ENCODE data around the gene FRMD8. TPM values are rescaled to one million over a fixed set of nuclear protein-coding genes. Genes with fewer than 3 reads are reported as not detected.

FRMD8 gene
- polyA plus RNA-seq, 6 donors from 2014 or later = 45.3 to 64.6 (median 53.8) TPM

DNA sequence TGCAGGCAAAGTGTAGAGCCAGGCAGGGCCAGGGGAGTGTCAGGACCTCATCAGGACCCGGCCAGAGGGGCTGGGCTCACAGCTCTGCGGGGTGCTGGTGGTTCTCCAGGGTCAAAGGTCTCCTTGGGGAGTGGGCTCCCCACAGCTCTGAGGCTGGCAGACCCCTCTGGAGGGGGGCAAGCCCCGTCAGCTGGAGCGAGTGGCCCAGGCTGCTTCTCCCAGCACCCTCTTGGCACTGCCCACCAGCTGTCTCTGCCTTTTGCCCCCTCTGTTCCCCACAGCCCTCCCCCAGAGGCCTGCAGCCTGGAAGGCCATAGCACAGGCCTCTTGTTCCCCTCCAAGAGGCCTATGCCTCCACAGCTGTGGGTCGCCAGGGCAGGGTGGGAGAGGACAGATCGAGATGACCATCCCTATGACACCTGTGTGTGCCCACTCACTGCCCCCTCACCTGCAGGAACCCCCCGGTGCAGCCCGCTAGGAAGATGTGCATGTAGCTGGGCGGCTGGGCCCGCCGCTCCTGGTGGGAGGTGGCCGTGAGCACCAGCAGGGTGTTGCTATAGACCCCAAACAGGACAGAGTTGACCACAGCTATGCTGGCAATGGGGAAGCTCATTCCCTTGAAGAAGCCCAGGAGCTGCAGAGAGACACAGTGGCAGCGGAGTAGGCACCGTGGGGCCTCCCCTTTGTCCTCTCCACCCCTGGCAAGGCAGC, 7.4 kb upstream of the FRMD8 start:
- no peaks in the 10 kb centered on the region for H3K36me3 Mint-ChIP-seq
- H3K27me3 Mint-ChIP-seq = no peaks in the 10 kb centered on the region
- DNase-seq = no peak
- H3K4me3 Mint-ChIP-seq = peak overlapping the region in 2 of 8 donors; percentile 33 to 36
- peaks cover 32 to 53% (median 42%) of the 10 kb centered on the region in 3 donors for H3K4me1 Mint-ChIP-seq
- peak overlapping the region in 3 of 6 donors; percentile 83 to 85 (median 85) for H3K27ac Mint-ChIP-seq
- H3K9me3 Mint-ChIP-seq = no peaks in the 10 kb centered on the region
- ATAC-seq (ENCODE audit: low read depth in 2 of 2) = no peak

- Mint-ChIP-seq H3K27ac (peak overlapping the region in 2 of 6 donors; percentile 75 to 95), H3K27me3 (no peaks in the 10 kb centered on the region), H3K4me1 (peaks cover 37 to 59% (median 50%) of the 10 kb centered on the region in 3 donors), H3K4me3 (peak overlapping the region in 6 of 8 donors; percentile 30 to 82 (median 48)), H3K36me3 (no peaks in the 10 kb centered on the region), H3K9me3 (no peaks in the 10 kb centered on the region)
- ATAC-seq (ENCODE audit: low read depth in 2 of 2) (no peak), DNase-seq (no peak)
Measured at GRCh38 chr11:65379698-65380459, 6.6 kb upstream of the FRMD8 start.

- peaks cover 43 to 57% (median 52%) of the 10 kb centered on the region in 3 donors for H3K4me1 Mint-ChIP-seq
- peak overlapping the region in 3 of 6 donors; percentile 75 to 99 (median 95) for H3K27ac Mint-ChIP-seq
- H3K36me3 Mint-ChIP-seq = no peaks in the 10 kb centered on the region
- no peak for DNase-seq
- H3K4me3 Mint-ChIP-seq = peak overlapping the region in 5 of 8 donors; percentile 30 to 95 (median 51)
- no peak for ATAC-seq (ENCODE audit: low read depth in 2 of 2)
- no peaks in the 10 kb centered on the region for H3K27me3 Mint-ChIP-seq
- no peaks in the 10 kb centered on the region for H3K9me3 Mint-ChIP-seq
Measured at GRCh38 chr11:65380460-65381119, 5.8 kb upstream of the FRMD8 start.

DNA sequence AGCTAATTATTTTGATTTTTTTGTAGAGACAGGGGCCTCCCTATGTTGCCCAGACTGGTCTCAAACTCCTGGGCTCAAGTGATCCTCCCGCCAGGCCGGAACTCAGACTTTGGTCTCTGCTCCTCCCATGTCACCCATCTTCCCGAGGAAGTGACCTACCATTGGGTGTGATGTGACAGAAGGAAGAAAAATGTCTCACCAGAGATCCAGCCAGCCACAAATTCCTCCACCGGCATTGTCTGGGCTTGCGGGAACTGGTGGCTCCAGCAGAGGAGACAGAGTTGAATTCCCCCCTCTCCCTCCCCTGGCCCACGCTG, 4.8 kb upstream of the FRMD8 start:
- Mint-ChIP-seq H3K27ac (peak overlapping the region; percentile 95 to 100 (median 100)), H3K36me3 (no peaks in the 10 kb centered on the region), H3K4me1 (peaks cover 43 to 63% (median 57%) of the 10 kb centered on the region in 3 donors), H3K4me3 (peak overlapping the region; percentile 86 to 98 (median 96)), H3K27me3 (no peaks in the 10 kb centered on the region), H3K9me3 (no peaks in the 10 kb centered on the region)
- ATAC-seq (ENCODE audit: low read depth in 2 of 2) = no peak
- DNase-seq = no peak

DNA sequence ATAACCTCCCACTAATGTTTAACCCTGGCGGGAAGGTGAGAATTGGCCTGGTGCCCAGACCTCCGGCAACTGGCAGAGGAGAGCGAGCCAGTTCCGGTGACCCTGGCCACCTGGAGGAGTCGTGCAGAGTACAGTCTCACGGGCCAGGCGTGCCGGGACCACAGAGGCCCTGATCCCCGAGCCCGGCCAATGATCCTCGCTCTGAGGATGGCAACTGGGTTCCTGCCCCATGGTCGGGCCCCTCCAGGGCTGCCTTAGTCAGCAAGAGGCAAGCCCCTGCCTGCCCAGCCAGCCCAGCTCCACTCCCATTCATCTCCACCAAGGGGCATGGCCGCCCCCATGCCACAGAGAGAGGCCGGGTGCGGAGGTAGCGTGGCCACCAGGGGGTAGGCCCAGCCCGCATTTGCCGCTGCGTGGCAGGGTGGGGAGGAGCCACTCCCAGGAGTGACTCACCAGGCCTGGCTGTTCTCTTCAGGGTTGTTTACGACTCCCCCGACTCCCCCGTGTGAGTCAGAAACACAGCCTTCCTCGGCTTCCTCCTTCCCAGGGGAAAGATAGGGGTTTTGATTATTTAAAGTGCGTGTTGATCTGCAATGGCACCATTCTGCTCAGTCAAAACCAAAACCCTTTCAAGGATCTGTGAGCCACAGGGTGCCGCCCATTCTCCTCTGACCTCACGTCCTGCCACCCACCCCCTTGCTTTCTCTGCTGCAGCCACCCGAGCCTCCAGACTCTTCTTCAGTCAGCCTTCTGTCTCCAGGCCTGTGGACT, 4.2 kb upstream of the FRMD8 start, which contains the start of gene SLC25A45:
TSS of gene SLC25A45 (minus strand) at position 614 of the 771 bp plus-strand sequence. CDS start 695 bp downstream, outside the sequence.
- Mint-ChIP-seq H3K9me3 (no peaks in the 10 kb centered on the region), H3K36me3 (no peaks in the 10 kb centered on the region), H3K27me3 (no peaks in the 10 kb centered on the region), H3K4me3 (peak within 1 kb of the TSS; percentile 86 to 98 (median 96)), H3K27ac (peak within 1 kb of the TSS; percentile 95 to 100 (median 100)), H3K4me1 (peaks cover 43 to 63% (median 56%) of the 10 kb centered on the region in 3 donors)
- DNase-seq (peak; percentile 90), ATAC-seq (ENCODE audit: low read depth in 2 of 2) (peak; percentile 83 to 86)

DNA sequence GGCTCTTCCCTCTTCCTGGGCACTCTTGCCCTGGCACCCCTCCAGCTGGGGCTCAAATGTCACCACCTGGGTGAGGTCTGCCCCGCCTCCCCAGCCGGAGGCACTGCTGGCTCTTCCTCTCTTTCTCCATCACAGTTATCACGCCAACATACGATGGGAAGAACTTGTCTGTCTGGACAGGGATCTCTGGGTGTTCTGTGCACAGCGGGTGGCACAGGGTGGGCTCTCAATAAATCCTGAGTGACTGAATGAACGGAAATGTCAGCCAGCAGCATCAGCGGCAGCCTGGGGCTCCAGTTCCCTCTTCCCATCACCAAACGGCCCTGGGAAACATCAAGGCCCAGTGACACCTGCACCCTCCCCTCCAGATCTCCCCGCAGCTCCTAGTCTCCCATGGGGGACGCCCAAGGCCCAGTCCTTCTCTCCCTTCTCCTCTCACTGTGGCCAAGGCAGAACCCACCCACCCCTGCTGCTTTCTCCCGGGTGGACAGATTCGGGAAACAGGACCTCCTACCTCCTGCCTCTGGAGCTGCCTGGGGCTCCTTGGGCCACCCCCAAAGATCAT, 3.6 kb upstream of the FRMD8 start:
- Mint-ChIP-seq H3K27ac (peak overlapping the region; percentile 95 to 100 (median 100)), H3K4me1 (peaks cover 38 to 61% (median 50%) of the 10 kb centered on the region in 3 donors), H3K27me3 (no peaks in the 10 kb centered on the region), H3K4me3 (peak overlapping the region; percentile 86 to 98 (median 96)), H3K36me3 (no peaks in the 10 kb centered on the region), H3K9me3 (no peaks in the 10 kb centered on the region)
- DNase-seq (no peak), ATAC-seq (ENCODE audit: low read depth in 2 of 2) (no peak)

DNA sequence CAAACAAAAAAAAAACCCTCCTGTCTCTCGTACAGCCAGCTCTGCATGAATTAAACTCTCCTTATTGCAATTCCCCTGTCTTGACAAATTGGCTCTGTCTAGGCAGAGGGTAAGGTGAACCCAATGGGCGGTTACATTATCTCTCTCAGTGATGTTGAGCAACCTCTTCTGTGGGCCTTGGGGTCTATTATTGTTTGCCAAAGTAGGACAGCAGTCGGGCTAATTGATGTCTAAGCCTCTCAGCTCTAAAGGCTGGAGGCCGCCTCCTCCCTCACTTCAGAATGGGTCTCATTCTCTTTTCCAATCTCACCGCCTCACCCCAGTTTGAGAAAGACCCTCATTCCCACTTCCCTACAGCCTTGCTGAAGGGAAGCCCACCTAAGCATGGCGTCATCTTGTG, 2.7 kb upstream of the FRMD8 start:
- no peak for ATAC-seq (ENCODE audit: low read depth in 2 of 2)
- peak overlapping the region; percentile 17 to 97 (median 87) for H3K27ac Mint-ChIP-seq
- no peaks in the 10 kb centered on the region for H3K27me3 Mint-ChIP-seq
- H3K9me3 Mint-ChIP-seq = no peaks in the 10 kb centered on the region
- peaks cover 36 to 62% (median 50%) of the 10 kb centered on the region in 3 donors for H3K4me1 Mint-ChIP-seq
- no peak for DNase-seq
- H3K4me3 Mint-ChIP-seq = peak overlapping the region; percentile 35 to 92 (median 76)
- no peaks in the 10 kb centered on the region for H3K36me3 Mint-ChIP-seq

- DNase-seq = no peak
- peaks cover 42 to 68% (median 56%) of the 10 kb centered on the region in 3 donors for H3K4me1 Mint-ChIP-seq
- no peaks in the 10 kb centered on the region for H3K9me3 Mint-ChIP-seq
- H3K27me3 Mint-ChIP-seq = no peaks in the 10 kb centered on the region
- no peaks in the 10 kb centered on the region for H3K36me3 Mint-ChIP-seq
- no peak for ATAC-seq (ENCODE audit: low read depth in 2 of 2)
- peak overlapping the region; percentile 75 to 97 (median 92) for H3K27ac Mint-ChIP-seq
- H3K4me3 Mint-ChIP-seq = peak overlapping the region in 7 of 8 donors; percentile 6 to 95 (median 78)
Measured at GRCh38 chr11:65384301-65384889, 2.0 kb upstream of the FRMD8 start.

DNA sequence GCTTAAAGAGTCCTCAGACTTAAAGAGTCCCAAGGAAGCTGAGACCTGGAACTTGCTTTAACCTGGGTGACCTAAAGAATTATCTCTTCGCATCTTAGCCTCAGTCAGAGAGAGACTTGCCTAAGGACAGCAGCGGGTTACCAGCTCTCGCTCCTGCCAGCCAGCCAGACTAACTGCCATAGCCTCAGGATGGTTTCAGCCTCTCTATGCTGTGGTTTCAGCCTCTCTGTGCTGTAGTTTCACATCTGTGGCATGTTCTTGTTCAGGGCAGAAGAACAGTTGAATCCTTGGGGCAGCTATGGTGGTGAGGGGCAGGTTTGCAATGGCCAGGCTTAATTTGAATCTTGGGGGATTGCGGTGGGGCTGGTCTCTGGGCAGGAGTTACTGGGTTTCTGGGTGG, 2.3 kb downstream of the FRMD8 start:
- H3K4me3 Mint-ChIP-seq = peak overlapping the region; percentile 50 to 95 (median 72)
- H3K27me3 Mint-ChIP-seq = no peaks in the 10 kb centered on the region
- H3K9me3 Mint-ChIP-seq = no peaks in the 10 kb centered on the region
- peaks cover 41 to 73% (median 69%) of the 10 kb centered on the region in 3 donors for H3K4me1 Mint-ChIP-seq
- DNase-seq = no peak
- H3K27ac Mint-ChIP-seq = peak overlapping the region in 4 of 6 donors; percentile 47 to 67 (median 52)
- H3K36me3 Mint-ChIP-seq = no peaks in the 10 kb centered on the region
- no peak for ATAC-seq (ENCODE audit: low read depth in 2 of 2)

- H3K9me3 Mint-ChIP-seq = no peaks in the 10 kb centered on the region
- H3K27ac Mint-ChIP-seq = peak overlapping the region in 3 of 6 donors; percentile 20 to 53 (median 21)
- ATAC-seq (ENCODE audit: low read depth in 2 of 2) (no peak), DNase-seq (no peak)
- H3K27me3 Mint-ChIP-seq = no peaks in the 10 kb centered on the region
- H3K4me1 Mint-ChIP-seq = peaks cover 34 to 65% (median 62%) of the 10 kb centered on the region in 3 donors
- H3K4me3 Mint-ChIP-seq = peak overlapping the region in 5 of 8 donors; percentile 28 to 95 (median 62)
- no peaks in the 10 kb centered on the region for H3K36me3 Mint-ChIP-seq
Measured at GRCh38 chr11:65389294-65389980, 3.0 kb downstream of the FRMD8 start.

- ATAC-seq (ENCODE audit: low read depth in 2 of 2) = no peak
- peak overlapping the region in 6 of 8 donors; percentile 9 to 77 (median 30) for H3K4me3 Mint-ChIP-seq
- DNase-seq = no peak
- H3K4me1 Mint-ChIP-seq = peaks cover 28 to 58% (median 57%) of the 10 kb centered on the region in 3 donors
- H3K36me3 Mint-ChIP-seq = no peaks in the 10 kb centered on the region
- no peaks in the 10 kb centered on the region for H3K9me3 Mint-ChIP-seq
- peak overlapping the region in 3 of 6 donors; percentile 64 to 77 (median 70) for H3K27ac Mint-ChIP-seq
- no peaks in the 10 kb centered on the region for H3K27me3 Mint-ChIP-seq
Measured at GRCh38 chr11:65390099-65390941, 3.9 kb downstream of the FRMD8 start.
